ENCODE measurements around the gene SLC4A8.

SLC4A8 gene

DNA sequence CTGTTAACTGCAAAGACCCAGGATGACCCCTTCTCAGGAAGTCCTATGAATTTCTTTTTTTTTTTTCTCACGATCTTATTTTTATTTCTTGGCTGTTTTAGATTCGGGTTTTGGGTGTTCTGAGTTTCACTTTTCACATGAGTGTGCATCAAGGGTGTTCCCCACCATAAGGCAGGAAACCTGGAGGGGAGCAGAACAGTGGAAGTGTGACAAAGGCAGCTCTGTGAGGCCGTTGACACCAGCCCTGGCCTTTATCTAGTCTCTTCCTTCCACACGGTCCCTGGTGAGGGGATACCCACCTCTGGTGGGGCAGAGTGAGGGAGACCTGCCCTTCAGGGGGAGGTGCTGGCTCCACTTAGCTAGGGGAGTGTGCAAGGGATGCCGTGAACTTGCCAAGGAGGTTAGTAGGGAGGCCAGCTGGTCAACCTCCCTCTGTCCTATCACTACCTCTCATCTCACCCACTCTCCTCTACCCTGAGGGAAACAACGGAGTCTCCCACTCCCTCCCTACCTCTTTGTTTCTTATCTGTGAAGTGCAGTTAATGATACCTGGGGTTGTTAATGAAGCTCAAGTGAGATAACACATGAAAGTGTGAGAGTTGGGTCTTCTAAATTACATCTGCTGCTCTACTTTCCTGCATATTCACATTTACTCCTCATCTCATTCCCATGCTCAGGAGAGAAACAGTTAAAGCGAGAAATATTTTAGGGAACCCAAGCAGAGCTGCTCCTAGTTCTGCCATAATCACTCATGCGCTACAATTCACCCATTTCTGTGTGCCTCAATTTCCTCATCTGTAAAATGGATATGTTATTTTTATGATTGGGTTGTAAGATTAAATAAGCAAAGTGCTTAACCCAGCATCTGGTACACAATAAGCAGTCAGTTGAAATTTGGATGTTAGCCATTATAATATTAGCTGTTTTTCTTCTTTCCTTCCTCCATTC is 29.1 kb upstream of the SLC4A8 start:
- DNase-seq (ENCODE audit: low read depth in 2 of 2), result no peak

DNA sequence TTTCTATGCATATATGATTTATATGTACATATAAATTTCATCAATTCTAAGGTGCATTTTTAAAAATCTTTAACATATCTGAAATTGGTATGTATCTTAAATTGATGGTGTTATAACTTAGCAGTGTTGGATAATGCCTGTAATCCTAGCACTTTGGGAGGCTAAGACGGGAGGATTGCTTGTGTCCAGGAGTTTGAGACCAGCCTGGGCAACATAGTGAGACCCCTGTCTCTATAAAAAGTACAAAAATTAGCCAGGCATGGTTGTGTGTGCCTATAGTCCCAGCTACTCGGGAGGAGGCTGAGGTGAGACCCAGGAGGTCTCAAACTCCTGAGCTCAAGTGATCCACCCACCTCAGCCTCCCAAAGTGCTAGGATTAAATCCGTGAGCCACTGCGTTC is 27.0 kb upstream of the SLC4A8 start:
- no peak for DNase-seq (ENCODE audit: low read depth in 2 of 2)

DNA sequence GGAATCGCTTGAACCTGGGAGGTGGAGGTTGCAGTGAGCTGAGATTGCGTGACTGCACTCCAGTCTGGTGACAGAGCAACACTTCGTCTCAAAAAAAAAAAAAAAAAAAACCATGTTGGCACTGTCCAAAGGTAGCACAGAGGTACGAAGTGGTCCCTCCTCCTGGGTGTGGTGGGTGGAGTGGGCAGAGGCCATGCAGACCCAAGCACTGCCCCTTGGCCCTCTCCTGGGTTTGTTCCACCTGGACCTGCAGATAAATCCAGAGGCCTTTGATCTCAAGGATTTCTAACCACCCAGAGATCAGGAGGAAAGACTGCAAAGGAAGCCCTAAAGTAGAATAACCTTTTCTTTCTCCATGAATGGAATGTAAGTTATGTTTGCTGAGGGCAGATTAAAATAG is 24.7 kb upstream of the SLC4A8 start:
- DNase-seq (ENCODE audit: low read depth in 2 of 2), result no peak

DNA sequence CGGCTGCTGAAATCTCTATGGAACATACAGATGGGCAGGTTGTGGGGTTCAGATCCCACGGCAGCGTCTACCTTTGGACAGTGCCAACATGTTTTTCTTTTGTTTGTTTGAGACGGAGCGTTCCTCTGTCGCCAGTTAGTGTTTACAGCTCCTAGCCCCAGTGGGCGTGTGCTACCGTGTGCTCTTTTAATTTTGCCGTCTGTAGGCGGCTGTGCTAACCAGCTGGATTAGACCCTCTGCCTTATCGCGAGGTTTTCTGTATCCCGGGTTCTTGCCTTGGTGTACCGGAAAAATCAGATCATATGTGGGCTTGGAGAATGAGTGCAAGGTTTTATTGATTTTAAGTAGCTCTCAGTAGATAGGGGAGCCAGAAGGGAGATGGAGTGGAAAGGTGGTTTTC is 23.6 kb upstream of the SLC4A8 start:
- no peak for DNase-seq (ENCODE audit: low read depth in 2 of 2)

DNA sequence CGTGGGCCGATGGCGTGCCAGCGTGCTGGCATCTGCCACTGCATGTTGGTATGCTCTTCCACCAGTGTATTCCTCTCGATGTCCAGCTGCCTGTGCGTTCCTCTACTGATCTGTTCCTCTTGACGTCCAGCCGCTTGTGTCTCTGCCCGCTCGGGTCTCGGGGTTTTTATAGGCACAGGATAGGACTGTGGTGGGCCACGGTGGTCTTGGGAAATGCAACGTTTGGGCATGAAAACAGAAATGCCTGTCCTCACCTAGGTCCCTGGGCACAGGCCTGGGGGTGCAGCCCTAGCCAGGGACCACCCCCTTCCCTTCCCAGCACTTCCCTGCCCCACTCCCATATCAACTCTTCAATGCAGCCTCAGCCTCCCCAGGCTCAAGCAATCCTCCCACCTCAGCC is 23.1 kb upstream of the SLC4A8 start:
- DNase-seq (ENCODE audit: low read depth in 2 of 2), result no peak

DNA sequence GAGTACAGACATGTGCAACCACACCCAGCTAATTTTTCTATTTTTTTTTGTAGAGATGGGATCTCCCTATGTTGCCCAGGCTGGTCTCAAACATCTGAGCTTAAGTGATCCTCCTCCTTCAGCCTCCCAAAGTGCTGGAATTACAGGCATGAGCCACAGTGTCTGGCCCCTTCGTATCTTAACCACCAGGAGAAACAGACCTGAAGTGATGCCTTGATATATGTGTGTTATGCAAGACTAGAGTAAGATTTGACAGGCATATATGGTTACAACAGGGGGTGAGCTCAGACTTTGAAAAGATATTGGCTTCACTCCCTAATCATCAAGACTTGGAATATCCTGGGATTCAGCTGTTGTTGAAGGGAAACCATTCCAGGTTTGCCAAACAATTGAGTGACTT is 22.7 kb upstream of the SLC4A8 start:
- no peak for DNase-seq (ENCODE audit: low read depth in 2 of 2)

DNA sequence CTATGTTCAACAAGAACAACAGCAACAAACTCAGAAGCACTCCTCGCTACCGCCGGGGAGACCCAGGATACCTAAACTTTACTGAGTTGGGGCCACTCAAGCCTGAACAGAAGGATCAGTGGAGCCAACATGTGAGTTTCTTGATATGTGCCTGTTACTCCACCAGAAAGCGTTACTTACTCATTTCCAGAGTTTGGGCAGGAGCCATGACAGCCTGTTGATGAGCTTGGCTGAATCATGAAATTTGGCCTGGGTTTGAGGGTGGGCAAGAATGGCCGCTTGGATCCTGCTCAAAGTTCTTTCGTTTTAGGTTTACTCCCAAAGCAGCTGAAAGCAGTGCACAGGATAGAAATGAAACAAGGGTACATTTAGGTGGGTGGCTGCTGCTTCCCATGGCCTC is 21.5 kb upstream of the SLC4A8 start:
- no peak for DNase-seq (ENCODE audit: low read depth in 2 of 2)

DNA sequence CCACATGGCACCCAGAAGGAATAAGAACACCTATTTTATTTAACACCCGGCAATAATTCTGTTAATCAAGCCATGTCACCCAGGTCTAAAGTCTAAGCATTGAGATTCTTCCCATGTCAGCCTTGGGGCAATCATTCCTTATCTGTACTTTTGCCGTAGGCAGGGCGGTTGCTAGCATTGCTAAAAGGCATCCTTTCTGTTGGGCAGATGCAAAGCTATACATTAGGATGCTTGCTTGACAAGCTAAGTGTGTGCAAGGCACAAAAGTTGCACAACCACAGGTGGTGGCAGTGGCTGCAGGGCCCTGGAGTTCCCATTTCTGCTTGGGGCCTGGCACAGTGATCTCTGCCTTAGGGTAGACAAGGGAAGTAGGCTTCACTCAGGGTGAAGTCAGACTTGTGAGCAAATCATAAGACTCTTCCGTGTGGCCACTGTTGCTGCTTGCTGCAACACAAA is 20.9 kb upstream of the SLC4A8 start:
- no peak for DNase-seq (ENCODE audit: low read depth in 2 of 2)

DNA sequence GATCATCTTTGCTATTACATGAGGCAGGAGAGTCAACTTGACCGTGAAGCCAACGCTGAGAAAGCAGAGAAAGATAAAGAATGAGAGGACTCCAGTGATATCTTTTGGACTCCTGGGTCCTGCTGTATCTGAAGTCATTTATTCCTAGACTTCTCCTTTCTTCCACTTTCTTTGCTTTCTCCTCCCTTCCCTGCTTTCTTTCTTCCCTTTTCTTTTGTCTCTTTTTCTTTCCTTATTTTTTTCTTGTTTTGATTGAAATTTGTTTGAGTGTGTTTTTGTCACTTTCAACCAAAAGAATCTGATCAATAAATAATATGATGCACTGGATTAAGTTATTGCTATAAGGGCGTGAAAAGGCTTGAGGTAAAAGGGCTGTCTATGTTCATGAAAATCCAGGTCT is 20.0 kb upstream of the SLC4A8 start:
- no peak for DNase-seq (ENCODE audit: low read depth in 2 of 2)

DNA sequence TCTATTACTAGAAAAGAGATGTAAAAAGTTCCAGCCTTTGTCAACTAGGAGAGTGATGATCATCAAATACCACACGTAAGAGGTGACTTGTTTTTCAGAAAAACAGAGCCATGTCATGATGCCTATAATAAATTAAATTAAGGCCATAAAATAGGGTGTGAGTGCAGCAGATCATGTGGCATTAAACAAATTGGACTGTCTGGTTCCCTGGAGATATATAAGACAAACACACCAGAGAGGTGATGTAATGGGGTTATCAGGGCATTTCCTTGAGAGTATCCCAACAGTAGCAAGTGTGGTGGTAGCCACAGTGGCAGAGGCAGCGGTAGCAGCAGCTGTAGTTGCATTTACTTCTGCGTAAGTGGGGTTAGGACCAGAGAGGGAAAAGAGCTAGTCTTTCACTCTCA is 18.8 kb upstream of the SLC4A8 start:
- no peak for DNase-seq (ENCODE audit: low read depth in 2 of 2)

DNA sequence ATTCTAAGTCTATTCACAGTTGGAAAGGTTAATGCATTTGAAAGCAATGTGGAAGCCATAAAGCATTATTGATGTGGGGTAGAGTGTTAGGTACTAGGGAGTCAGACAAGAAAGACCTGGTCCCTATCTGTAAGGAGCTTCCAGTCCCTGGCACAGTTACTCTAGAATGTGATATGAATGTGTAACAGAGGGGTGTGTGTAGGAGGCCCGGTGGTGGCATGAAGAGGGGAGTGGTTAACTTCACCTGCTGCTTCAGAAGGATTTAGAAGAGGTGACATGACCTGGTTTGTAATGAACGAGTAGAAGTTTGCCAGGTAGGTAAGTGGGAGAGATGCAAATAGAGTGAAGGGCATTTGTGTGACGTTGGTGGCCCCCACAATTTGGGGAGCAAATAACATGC is 18.3 kb upstream of the SLC4A8 start:
- no peak for DNase-seq (ENCODE audit: low read depth in 2 of 2)

DNA sequence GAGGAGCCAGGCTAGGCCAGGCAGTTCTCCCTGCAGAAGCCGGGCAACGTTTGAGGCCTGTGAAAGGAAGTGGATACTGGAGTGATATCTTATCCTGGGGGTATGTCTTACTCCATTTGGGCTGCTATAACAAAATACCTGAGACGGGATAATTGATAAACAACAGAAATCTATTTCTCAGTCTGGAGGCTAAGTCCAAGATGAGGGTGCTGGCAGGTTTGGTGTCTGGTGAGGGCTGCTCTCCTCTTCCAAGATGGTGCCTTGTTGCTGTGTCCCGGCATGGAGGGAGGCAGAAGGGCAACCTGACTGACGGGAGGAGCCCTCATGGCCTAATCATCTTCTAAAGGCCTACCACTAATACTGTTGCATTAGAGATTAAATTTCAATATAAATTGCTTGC is 17.8 kb upstream of the SLC4A8 start:
- no peak for DNase-seq (ENCODE audit: low read depth in 2 of 2)

DNA sequence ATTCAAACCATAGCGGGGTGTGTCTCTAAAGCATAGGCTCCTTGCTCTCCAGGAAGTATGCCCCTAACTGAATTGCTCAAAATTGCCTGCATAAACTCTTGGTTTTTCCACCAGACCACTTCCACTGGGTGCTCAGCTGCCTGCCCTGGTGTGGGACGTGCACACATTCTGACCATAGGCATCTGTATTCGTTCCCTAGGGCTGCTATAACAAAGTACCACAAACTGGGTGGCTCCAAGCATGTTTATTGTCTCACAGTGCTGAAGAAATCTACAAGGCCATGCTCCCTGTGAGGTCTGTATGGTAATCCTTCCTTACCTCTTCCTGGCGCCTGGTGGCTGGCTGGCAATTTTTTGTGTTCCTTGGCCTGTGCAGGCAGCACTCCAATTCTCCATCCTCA is 17.0 kb upstream of the SLC4A8 start:
- DNase-seq (ENCODE audit: low read depth in 2 of 2), result no peak

DNA sequence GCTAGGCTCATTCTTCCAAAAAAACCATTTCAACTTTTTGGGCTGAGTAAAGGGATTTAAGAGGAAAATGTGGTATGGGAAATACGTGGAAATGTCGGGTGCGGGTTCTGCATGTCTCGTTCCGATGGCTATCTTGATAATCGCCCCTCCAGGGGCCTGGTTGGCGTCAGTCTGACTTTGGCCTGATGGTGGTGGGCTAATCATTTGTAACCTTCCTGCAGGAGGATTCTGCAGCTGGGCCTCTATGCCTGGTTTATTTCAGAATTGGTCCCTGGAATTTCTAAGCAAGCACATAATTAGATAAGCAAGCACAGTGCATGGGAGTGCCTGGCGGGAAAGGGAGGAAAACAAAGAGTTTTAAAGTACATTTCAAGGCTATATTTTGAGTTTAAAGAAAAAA is 14.8 kb upstream of the SLC4A8 start:
- DNase-seq (ENCODE audit: low read depth in 2 of 2), result no peak

DNA sequence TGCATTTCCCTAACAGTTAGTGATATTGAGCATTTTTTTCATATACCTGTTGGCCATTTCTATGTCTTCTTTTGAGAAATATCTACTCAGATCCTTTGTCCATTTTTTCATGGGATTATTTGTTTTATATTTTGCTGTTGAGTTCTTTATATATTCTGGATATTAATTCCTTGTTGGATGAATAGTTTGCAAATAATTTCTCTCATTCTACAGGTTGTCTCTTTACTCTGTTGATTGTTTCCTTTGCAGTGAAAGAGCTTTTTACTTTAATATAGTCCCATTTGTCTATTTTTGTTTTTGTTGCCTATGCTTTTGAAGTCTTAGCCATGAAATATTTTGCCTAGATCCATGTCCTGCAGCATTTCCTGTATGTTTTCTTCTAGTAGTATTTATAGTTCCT is 11.5 kb upstream of the SLC4A8 start:
- DNase-seq (ENCODE audit: low read depth in 2 of 2), result no peak

DNA sequence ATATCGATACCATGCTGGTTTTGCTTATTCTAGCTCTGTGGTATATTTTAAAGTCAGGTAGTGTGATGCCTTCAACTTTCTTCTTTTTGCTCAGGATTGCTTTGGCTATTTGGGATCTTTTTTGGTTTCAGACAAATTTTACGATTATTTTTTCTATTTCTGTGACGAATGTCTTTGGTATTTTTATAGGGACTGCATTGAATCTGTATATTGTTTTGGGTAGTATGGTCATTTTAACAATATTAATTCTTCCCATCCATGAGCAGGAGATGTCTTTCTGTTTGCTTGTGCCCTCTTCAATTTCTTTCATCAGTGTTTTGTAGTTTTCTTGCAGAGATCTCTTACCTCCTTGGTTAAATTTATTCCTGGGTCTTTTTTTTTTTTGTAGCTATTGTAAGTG is 10.8 kb upstream of the SLC4A8 start:
- no peak for DNase-seq (ENCODE audit: low read depth in 2 of 2)

DNA sequence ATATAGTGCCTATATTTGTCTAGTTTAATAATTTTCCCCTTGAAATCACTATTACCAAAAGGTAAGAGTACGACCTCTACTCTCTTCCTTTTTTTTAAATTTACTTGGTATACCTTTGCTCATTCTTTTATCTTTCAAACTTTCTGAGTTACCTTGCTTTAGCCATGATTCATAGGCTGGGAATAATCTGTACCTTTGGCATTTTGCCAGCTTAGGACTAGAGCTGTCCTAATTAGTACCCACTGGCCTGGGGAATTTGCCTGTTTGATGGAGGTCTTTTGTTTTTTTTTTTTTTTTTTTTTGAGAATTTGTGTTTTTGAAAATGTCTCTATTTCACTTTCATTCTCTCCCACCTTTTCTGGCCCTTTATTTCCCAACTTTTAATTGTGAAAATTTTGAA is 8.7 kb upstream of the SLC4A8 start:
- no peak for DNase-seq (ENCODE audit: low read depth in 2 of 2)

DNA sequence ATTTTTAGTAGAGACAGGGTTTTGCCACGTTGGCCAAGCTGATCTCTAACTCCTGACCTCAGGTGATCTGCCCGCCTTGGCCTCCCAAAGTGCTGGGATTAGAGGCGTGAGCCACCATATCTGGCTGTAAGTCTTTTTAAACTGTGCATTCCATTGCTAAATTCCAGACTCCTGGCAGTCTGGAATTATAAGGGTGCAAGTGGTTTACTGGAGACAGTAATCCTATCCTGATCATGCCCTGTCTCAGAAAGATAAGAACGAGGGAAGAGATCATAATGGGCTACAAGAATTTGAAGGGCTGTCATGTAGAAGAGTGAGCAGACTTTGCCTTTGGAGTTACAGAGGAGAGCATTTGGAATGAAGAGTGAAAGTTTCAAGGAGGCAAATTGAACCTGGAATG is 6.8 kb upstream of the SLC4A8 start:
- DNase-seq (ENCODE audit: low read depth in 2 of 2), result no peak

DNA sequence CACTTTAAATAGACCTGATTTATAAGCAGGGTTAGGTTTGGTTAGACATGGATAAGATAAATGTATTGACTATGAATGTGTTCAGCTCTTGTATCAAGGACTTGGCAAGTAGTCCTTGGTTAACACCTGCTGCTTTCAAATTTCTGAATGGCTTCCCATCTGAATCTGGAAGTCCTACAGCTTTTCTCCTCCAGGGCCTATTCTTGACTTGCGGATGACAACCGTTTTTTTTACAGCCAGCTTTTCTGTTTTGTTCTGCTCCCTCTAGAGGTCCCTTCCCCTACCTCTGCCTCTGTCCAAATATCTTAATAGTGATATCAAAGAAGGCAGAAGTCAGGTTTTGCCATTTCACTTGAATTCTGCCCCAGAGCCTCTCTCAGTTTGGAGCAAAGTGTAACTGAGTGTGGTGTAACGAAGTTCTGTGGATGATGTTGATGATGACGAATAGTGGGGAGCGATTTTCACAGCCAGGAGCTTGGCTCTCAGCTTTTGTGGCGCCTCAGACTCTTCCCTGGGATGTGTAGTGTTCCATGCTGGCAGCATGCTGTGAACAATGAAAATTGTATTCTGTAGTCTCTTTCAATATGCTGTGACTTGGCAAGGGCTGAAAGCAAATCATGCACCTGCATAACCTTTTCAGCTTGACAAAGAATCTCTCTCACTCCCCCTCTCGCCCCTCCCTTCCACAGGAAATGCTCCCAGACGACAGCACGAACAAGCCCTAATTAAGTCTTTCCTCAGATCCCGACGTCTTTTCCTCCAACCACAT is 5.0 kb upstream of the SLC4A8 start:
- no peak for DNase-seq (ENCODE audit: low read depth in 2 of 2)

DNA sequence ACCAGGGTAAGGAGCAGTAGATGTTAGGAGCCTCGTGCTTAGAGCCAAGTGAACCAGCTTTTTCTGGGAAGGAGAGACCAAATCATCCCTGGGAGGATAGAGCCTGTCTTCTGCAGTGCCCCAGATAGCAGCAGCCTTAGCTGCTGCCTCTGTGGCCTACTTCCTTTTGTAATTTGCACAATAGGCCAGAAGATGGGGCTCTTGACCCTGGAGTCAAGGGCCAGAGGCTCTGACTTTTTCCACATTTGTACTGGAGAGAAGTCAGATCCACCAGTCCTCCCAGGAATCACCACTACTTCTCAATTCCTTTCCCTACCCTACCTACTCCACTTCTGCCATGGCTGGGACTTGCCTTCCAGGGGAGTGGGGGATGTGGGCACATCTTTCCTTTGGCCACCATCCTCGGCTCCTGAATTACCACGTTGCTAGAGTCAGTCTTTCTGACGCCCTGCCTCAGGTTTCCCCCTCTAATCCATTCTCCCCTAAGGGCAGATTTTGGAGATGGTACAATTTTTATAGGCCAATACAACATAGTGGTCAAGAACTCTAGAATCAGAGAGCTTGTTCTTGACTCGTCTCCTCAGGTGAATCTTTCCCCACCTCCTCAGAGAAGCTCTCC is 3.3 kb upstream of the SLC4A8 start:
- peak in 1 of 2 donors; percentile 5 for DNase-seq (ENCODE audit: low read depth in 2 of 2)

DNA sequence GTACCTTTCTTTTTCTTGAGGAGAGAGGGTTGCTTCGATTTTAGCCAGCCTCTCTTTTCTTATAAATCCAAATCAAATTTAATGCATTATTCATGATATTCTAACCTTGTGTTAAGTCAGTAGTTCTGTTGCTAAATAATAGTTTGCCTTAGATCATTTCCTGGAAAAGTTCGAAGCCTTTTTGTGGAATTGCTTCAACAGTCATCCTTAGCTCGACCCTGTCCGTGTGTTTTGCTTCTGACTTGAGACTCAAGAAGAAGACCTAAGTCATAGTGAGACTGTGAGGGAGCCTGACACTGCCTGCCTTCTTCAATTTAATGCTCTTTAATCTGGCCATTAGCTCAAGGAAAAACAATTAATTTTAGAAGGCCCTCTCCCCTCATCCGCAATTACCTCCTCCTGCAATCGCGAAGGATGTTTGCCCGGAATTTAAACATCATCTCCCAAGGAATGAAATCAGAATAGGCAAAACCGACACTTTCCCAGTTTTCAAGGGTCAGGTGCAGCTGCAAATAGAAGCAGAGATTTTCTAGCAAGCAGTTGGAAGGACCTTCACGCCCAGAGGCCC is 453 bp upstream of the SLC4A8 start:
- no peak for DNase-seq (ENCODE audit: low read depth in 2 of 2)

DNA sequence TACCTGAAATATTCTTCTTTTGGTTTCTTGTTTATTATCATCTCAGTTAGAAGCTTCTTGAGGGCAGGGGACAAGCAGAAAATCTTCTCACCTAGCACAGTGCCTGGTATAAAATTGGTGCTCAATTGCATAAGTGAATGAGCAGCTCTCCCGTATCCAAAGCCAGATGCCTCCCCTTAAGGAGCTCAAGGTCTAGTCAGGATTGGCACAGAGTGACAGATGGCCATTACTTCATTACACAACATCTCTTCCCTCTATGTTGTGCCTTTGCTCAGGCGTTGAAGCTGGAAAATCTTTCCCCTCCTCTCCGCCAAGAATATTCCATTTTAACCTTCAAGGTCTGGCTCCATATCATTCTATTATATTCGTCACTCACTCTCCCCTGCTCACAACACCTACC is 3.6 kb downstream of the SLC4A8 start:
- DNase-seq (ENCODE audit: low read depth in 2 of 2), result no peak

All from activated CD8-positive, alpha-beta memory T cell treated with anti-CD3 and anti-CD28 coated beads for 4 hours (primary cell).